Type B pancreatic cell (in vitro differentiated cells): ENCODE data around the gene RPRD2. TPM values are rescaled to one million over a fixed set of nuclear protein-coding genes. Genes with fewer than 3 reads are reported as not detected.

Experiments
- DNase-seq: peaks from one replicate; pipeline ENCODE4 v3.0.0; 2021; ENCODE audit warnings: mixed read lengths; ENCODE audit not compliant: unreplicated experiment; ENCODE audit errors: extremely low spot score
- H3K27ac Mint-ChIP-seq: 2 replicates; pipeline ENCODE4 v1.8.0; 2021; ENCODE audit warnings: mild to moderate bottlenecking, mixed read lengths
- H3K27me3 Mint-ChIP-seq: 2 replicates; pipeline ENCODE4 v1.8.0; 2021; ENCODE audit warnings: mixed read lengths
- H3K36me3 Mint-ChIP-seq: 2 replicates; pipeline ENCODE4 v1.8.0; 2021; ENCODE audit warnings: mixed read lengths
- H3K4me1 Mint-ChIP-seq: one replicate; pipeline ENCODE4 v1.8.0; 2021; ENCODE audit warnings: mixed read lengths; ENCODE audit not compliant: unreplicated experiment
- H3K4me3 Mint-ChIP-seq: 2 replicates; pipeline ENCODE4 v1.8.0; 2021; ENCODE audit warnings: mild to moderate bottlenecking, mixed read lengths
- H3K9me3 Mint-ChIP-seq: 2 replicates; pipeline ENCODE4 v1.8.0; 2021; ENCODE audit warnings: mixed read lengths
- CTCF ChIP-seq: fragments of 200-600 bp; sonication (generic); conservative IDR thresholded peaks from 2 replicates; pipeline ENCODE4 v1.5.0; 2021; ENCODE audit warnings: antibody characterized with exemption, mild to moderate bottlenecking
- total RNA-seq: library from RNA; stranded (reverse); gene quantifications from 2 replicates; pipeline ENCODE4 v1.2.1, GENCODE V29; 2021; ENCODE audit warnings: low replicate concordance

The RPRD2 gene
- total RNA-seq, 1 donor from 2014 or later, result 37.8 TPM

GRCh38 chr1:150511551-150511950, 147.6 kb downstream of the RPRD2 start:
- Mint-ChIP-seq H3K9me3 (no peaks in the 10 kb centered on the region), H3K4me1 (peaks cover 28% of the 10 kb centered on the region), H3K27ac (no peak overlapping the region), H3K4me3 (peak overlapping the region; percentile 40), H3K36me3 (peaks cover 28% of the 10 kb centered on the region), H3K27me3 (no peaks in the 10 kb centered on the region)
- no peak for TF ChIP-seq CTCF
- DNase-seq, result no peak

- Mint-ChIP-seq H3K27ac (no peak overlapping the region), H3K4me1 (peaks cover 26% of the 10 kb centered on the region), H3K9me3 (no peaks in the 10 kb centered on the region), H3K4me3 (peak overlapping the region; percentile 40), H3K36me3 (peaks cover 23% of the 10 kb centered on the region), H3K27me3 (no peaks in the 10 kb centered on the region)
- no peak for TF ChIP-seq CTCF
- no peak for DNase-seq
Observed at GRCh38 chr1:150511985-150512660, 148.2 kb downstream of the RPRD2 start.

GRCh38 chr1:150512846-150513245, 148.9 kb downstream of the RPRD2 start:
- no peak for DNase-seq
- Mint-ChIP-seq H3K27ac (no peak overlapping the region), H3K4me3 (no peak overlapping the region), H3K9me3 (no peaks in the 10 kb centered on the region), H3K4me1 (peaks cover 22% of the 10 kb centered on the region), H3K36me3 (peaks cover 19% of the 10 kb centered on the region), H3K27me3 (no peaks in the 10 kb centered on the region)
- no peak for TF ChIP-seq CTCF

GRCh38 chr1:150513351-150513791, 149.4 kb downstream of the RPRD2 start:
- no peak for DNase-seq
- Mint-ChIP-seq H3K4me3 (peak overlapping the region; percentile 77), H3K36me3 (peaks cover 18% of the 10 kb centered on the region), H3K4me1 (peaks cover 18% of the 10 kb centered on the region), H3K9me3 (no peaks in the 10 kb centered on the region), H3K27me3 (no peaks in the 10 kb centered on the region), H3K27ac (no peak overlapping the region)
- TF ChIP-seq CTCF, result no peak

- Mint-ChIP-seq H3K36me3 (peaks cover 18% of the 10 kb centered on the region), H3K27ac (no peak overlapping the region), H3K27me3 (no peaks in the 10 kb centered on the region), H3K4me3 (peak overlapping the region; percentile 93), H3K4me1 (peaks cover 18% of the 10 kb centered on the region), H3K9me3 (no peaks in the 10 kb centered on the region)
- no peak for TF ChIP-seq CTCF
- DNase-seq, result no peak
Observed at GRCh38 chr1:150514260-150514659, 150.3 kb downstream of the RPRD2 start.
